NCI-H2196 treated with DMSO at 0.1 percent for 48 hours (cell line): ENCODE data around the gene ACOX1.

ENCODE experiments used
- DNase-seq: peaks from one replicate; lab custom pipeline; 2025; ENCODE audit not compliant: unreplicated experiment; lab: John Stamatoyannopoulos, UW

ACOX1 gene

GRCh38 chr17:75910699-75911098 is 68.3 kb downstream of the ACOX1 start:
- peak; percentile 81 for DNase-seq

- peak; percentile 97 for DNase-seq
Measured at GRCh38 chr17:75909812-75910274, 69.1 kb downstream of the ACOX1 start.

- peak; percentile 98 for DNase-seq
Measured at GRCh38 chr17:75909051-75909811, 69.7 kb downstream of the ACOX1 start.

GRCh38 chr17:75908201-75908600 is 70.8 kb downstream of the ACOX1 start:
- DNase-seq, result peak; percentile 56

GRCh38 chr17:75906143-75906884 is 72.7 kb downstream of the ACOX1 start:
- DNase-seq, result no peak

- DNase-seq, result peak; percentile 98
Measured at GRCh38 chr17:75904749-75905521, 74.0 kb downstream of the ACOX1 start, which contains the start of gene MRPL38. Gene MRPL38 (minus strand): TSS chr17:75904884. CDS start chr17:75904875, 9 bp downstream.

- no peak for DNase-seq
Measured at GRCh38 chr17:75902406-75902805, 76.6 kb downstream of the ACOX1 start.

GRCh38 chr17:75901727-75902126 is 77.2 kb downstream of the ACOX1 start:
- no peak for DNase-seq

GRCh38 chr17:75900691-75901533 is 78.1 kb downstream of the ACOX1 start:
- DNase-seq, result no peak

GRCh38 chr17:75899767-75900468 is 79.0 kb downstream of the ACOX1 start:
- DNase-seq, result no peak

- no peak for DNase-seq
Measured at GRCh38 chr17:75899353-75899752, 79.6 kb downstream of the ACOX1 start.

- DNase-seq, result no peak
Measured at GRCh38 chr17:75898791-75899190, 80.2 kb downstream of the ACOX1 start.

GRCh38 chr17:75898065-75898464 is 80.9 kb downstream of the ACOX1 start:
- no peak for DNase-seq

GRCh38 chr17:75897160-75898019 is 81.6 kb downstream of the ACOX1 start:
- no peak for DNase-seq

GRCh38 chr17:75896415-75897159 is 82.4 kb downstream of the ACOX1 start, which contains the start of gene TRIM65:
Gene TRIM65 (minus strand): TSS chr17:75896951. CDS start chr17:75896937, 14 bp downstream.
- DNase-seq, result peak; percentile 57

GRCh38 chr17:75895370-75896155 is 83.4 kb downstream of the ACOX1 start:
- no peak for DNase-seq

- no peak for DNase-seq
Measured at GRCh38 chr17:75894049-75894733, 84.8 kb downstream of the ACOX1 start.
